K562 (cell line): ENCODE data around the gene GGT6. TPM values are rescaled to one million over a fixed set of nuclear protein-coding genes. Genes with fewer than 3 reads are reported as not detected.
A peak's percentile ranks its signal among the peaks of the same experiment; 100 is the strongest.

Source experiments
- CTCF ChIP-seq, 3 experiments: IDR thresholded peaks in 2 of 3; conservative IDR thresholded peaks in 1 of 3; 2 replicates each; pipeline ENCODE4 v1.5.1; 2011 to 2012; ENCODE audit warnings: low read length in 3 of 3, mild to moderate bottlenecking in 3 of 3, control low read depth in 2 of 3, improper control_type of control experiment in 1 of 3, inconsistent platforms in 1 of 3, low read depth in 1 of 3, mixed read lengths in 1 of 3, moderate library complexity in 1 of 3; ENCODE audit not compliant: insufficient read depth in 2 of 3
- E2F6 ChIP-seq, 2 experiments: IDR thresholded peaks; 2 replicates each; pipeline ENCODE4 v1.6.1; 2011; ENCODE audit warnings: borderline replicate concordance in 1 of 2, control low read depth in 1 of 2, low read depth in 1 of 2, low read length in 1 of 2, mild to moderate bottlenecking in 1 of 2, mixed read lengths in 1 of 2, moderate library complexity in 1 of 2; ENCODE audit not compliant: insufficient read depth in 1 of 2, insufficient read length in 1 of 2, poor library complexity in 1 of 2, severe bottlenecking in 1 of 2; ENCODE audit errors: extremely low read depth in 1 of 2
- MXD1 ChIP-seq: fragments of 250-450 bp; sonication (Bioruptor Pico); IDR thresholded peaks from 2 replicates; pipeline ENCODE4 v1.8.0; 2021; ENCODE audit warnings: borderline replicate concordance, mild to moderate bottlenecking, moderate library complexity; ENCODE audit not compliant: poor library complexity, severe bottlenecking
- USF1 ChIP-seq: sonication (generic); formaldehyde crosslinking; IDR thresholded peaks from 2 replicates; pipeline ENCODE4 v1.9.0; 2022; ENCODE audit warnings: mild to moderate bottlenecking, missing genetic modification reagents
- USF2 ChIP-seq: sonication (generic); formaldehyde crosslinking; IDR thresholded peaks from 2 replicates; pipeline ENCODE4 v1.5.0; 2020; ENCODE audit warnings: missing genetic modification reagents
- polyA plus RNA-seq, 8 experiments: library from polyadenylated mRNA; depleted of rRNA in 4 of 8; stranded (reverse) in 5 of 8; unstranded in 3 of 8; fragments of >200 nt; fragmentation: Nextera tagmentation in 2 of 8; fragmentation: Illumina TruSeq in 1 of 8; extraction: Ambion mirVana in 2 of 8; extraction: Trizol in 1 of 8; gene quantifications; 2 replicates each; pipeline versions ENCODE4 v1.2.1 to v1.2.3, GENCODE V29; 2011 to 2014; ENCODE audit warnings: inconsistent platforms in 1 of 8, missing spikeins in 1 of 8
- total RNA-seq, 7 experiments: library from RNA; depleted of rRNA in 6 of 7; stranded (reverse); fragments of >200 nt in 6 of 7; fragmentation: Illumina TruSeq in 2 of 7; extraction: Trizol in 2 of 7; gene quantifications; 2 replicates each; pipeline versions ENCODE4 v1.2.1 to v1.2.3, GENCODE V29; 2011 to 2021; ENCODE audit warnings: low replicate concordance in 1 of 7

The GGT6 gene
- total and polyA plus RNA-seq, 9 of the 15 experiments (the other 6 are each of a cell fraction or from before 2014, with no cell fraction given), result 0.09 TPM; not detected in 8

- TF ChIP-seq USF1 (CRISPR knock-in tag) (peak; percentile 74), MXD1 (no peak), E2F6 (IDR thresholded peaks at IDR 0.05; ENCODE audit: borderline replicate concordance in 1 of 2, extremely low read depth in 1 of 2, insufficient read depth in 1 of 2, insufficient read length in 1 of 2, low read depth in 1 of 2, low read length in 1 of 2, poor library complexity in 1 of 2, severe bottlenecking in 1 of 2) (peak in 1 of 2 experiments; percentile 10), CTCF (IDR thresholded peaks at IDR 0.05 in 2 of 3, conservative IDR thresholded peaks at IDR 0.05 in 1 of 3; ENCODE audit: insufficient read depth in 2 of 3, low read depth in 1 of 3, low read length in 3 of 3) (peak; percentile 32 to 40 (median 36); a peak in 5 of 6 replicates), USF2 (CRISPR knock-in tag) (peak; percentile 32; the same call in 1 of the 2 replicates)
Observed at GRCh38 chr17:4560837-4561256, 470 bp upstream of the GGT6 start (continued).
